ENCODE measurements around the gene TSPAN13. TPM values are rescaled to one million over a fixed set of nuclear protein-coding genes. Genes with fewer than 3 reads are reported as not detected.

The TSPAN13 gene
- total and polyA plus RNA-seq, 2 of the 4 experiments (the other 2 are of a cell fraction): 3.0 to 5.0 TPM

DNA sequence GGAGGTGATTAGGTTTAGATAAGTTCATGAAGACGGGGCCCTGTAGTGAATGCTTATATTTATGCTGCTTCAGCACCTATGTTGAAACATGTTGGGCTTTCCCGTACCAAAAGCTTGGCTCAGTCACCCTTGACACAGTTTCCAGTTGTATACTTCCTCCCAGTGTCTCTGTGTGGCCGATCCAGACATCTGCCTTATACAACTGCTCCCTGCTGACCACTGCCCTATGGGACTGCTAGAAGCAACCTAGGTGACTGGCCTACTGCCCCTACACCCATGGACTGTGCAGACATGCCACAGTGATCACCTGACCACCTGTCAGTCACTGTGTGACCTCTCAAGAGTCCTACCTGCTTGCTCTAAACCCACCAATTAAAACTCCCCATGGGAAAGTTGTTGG, 22.6 kb upstream of the TSPAN13 start:
- H2BK120ac ChIP-seq (ENCODE audit: low read depth, low read length): no peak overlapping the region
- no peak overlapping the region for H4K5ac ChIP-seq (ENCODE audit: low read depth, low read length)
- no peak overlapping the region for H2AK9ac ChIP-seq (replicated peaks; ENCODE audit: low read depth, low read length, poor library complexity)
- DNase-seq: no peak
- no peak overlapping the region; the same call in 2 of the 3 replicates for H2BK15ac ChIP-seq (ENCODE audit: low read depth, low read length)
- ChIA-PET POLR2A (ENCODE audit: unreplicated experiment) (no interaction called here), CTCF (no interaction called here)
- H3K9me1 ChIP-seq (ENCODE audit: insufficient read depth, low read length): no peaks in the 10 kb centered on the region
- H3K36me3 ChIP-seq (ENCODE audit: control insufficient read depth, insufficient read depth, low read length): no peaks in the 10 kb centered on the region
- no peak overlapping the region for H3K4me3 ChIP-seq (ENCODE audit: insufficient read depth, low read depth, low read length)
- H4K20me1 ChIP-seq (ENCODE audit: insufficient read depth, low read length): no peaks in the 10 kb centered on the region
- no peak overlapping the region for H3K27ac ChIP-seq (ENCODE audit: insufficient read depth, low read length)
- H3K79me1 ChIP-seq (ENCODE audit: low read depth in 1 of 2, low read length in 2 of 2): no peaks in the 10 kb centered on the region
- TF ChIP-seq POLR2A (IDR thresholded peaks at IDR 0.05; ENCODE audit: low read depth, low read length): no peak
- 90% methylated on average over 2 of the region's 3 CpGs; no CpG with 5 or more reads in 1 of the 2 experiments for WGBS, 2 experiments (ENCODE audit: extremely low coverage in 2 of 2, insufficient read length in 1 of 2)
- no peak overlapping the region for H3K18ac ChIP-seq (ENCODE audit: low read depth, low read length)
- no peak overlapping the region for H3K56ac ChIP-seq (ENCODE audit: extremely low read depth, insufficient read depth, low read length)
- no peak for ATAC-seq (ENCODE audit: low read depth)
- no peak overlapping the region for H4K8ac ChIP-seq (ENCODE audit: low read depth in 2 of 2, low read length in 2 of 2)
- H2AFZ ChIP-seq (replicated peaks; ENCODE audit: low read length, poor library complexity): no peak overlapping the region
- in situ Hi-C loops (cut with MboI; ENCODE audit: low sequenced_read_pairs): no loop called here
- no TSS peak for BruUV-seq (replicated peaks)
- no peak overlapping the region for H3K23ac ChIP-seq (ENCODE audit: low read depth, low read length)
- no peaks in the 10 kb centered on the region for H3K4me1 ChIP-seq (ENCODE audit: control insufficient read depth, insufficient read depth, low read length)
- dilution Hi-C loops (cut with HindIII; ENCODE audit: low sequenced_read_pairs, unreplicated experiment): no loop called here
- H4K91ac ChIP-seq (ENCODE audit: insufficient read depth, low read depth, low read length): no peak overlapping the region
- no peak overlapping the region for H3K4me2 ChIP-seq (ENCODE audit: low read depth, low read length)
- H3K9ac ChIP-seq (ENCODE audit: low read depth, low read length): no peak overlapping the region
- intact Hi-C loops (cut with micrococcal nuclease): no loop called here
- no peaks in the 10 kb centered on the region for H3K9me3 ChIP-seq (ENCODE audit: control insufficient read depth, insufficient read depth, low read length)
- H3K14ac ChIP-seq (replicated peaks; ENCODE audit: low read depth, low read length): no peak overlapping the region
- no peak overlapping the region for H2AK5ac ChIP-seq (ENCODE audit: low read depth, low read length)
- no peak overlapping the region for H3K4ac ChIP-seq (ENCODE audit: low read depth, low read length)
- H3K27me3 ChIP-seq (ENCODE audit: control insufficient read depth, insufficient read depth, low read length): no peaks in the 10 kb centered on the region
- no peak overlapping the region for H2BK5ac ChIP-seq (ENCODE audit: low read depth, low read length, poor library complexity, severe bottlenecking)
- H2BK20ac ChIP-seq (ENCODE audit: low read depth, low read length): no peak overlapping the region
